HG03520 (cell line): ENCODE results near the gene EP400.

ENCODE experiments used
- ATAC-seq: cut with Tn5 transposase; IDR thresholded peaks from one replicate; pipeline ENCODE4 v1.9.1; 2021; ENCODE audit warnings: mild to moderate bottlenecking, moderate library complexity; ENCODE audit not compliant: unreplicated experiment

EP400 gene

DNA sequence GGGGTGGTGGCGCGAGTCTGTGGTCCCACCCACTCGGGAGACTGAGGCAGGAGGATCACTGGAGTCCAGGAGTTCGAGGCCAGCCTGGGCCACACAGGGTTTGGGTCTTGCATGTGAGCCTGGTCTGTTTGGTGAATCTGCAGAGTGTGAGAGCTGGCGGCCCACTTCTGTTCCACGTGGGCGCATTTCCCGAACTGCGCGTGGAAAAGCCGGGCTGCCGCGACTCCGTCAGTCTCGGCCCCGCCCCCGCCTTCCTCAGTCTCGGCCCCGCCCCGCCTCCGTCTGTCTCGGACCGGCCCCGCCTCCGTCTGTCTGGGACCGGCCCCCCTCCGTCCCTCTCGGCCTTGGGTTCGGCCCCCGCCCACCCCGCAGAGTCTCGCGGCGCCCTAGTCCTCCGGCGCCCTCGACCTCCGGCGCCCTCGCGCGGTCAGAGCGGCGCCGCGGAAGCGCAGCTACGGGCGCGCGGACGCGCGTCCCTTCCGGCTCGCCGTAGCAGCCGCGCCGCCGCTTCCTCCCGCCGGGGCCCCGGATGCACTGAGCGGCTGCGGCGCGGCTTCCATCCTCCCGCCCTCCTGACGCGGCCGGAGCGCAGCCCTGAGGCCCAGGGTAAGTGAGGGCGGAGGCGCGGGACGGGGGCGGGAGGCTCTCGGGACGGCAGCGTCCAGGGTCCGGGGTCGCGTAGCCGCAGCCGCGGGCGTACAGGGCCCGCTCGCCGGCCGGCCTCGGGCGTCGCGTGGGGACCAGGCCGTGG, at the start of gene EP400:
EP400 (plus strand) TSS at position 512 of the 751 bp plus-strand sequence. CDS start 10,678 bp downstream, outside the sequence.
- peak; percentile 79 for ATAC-seq

GRCh38 chr12:131900397-131900796, 49.3 kb upstream of the EP400 start:
- ATAC-seq, result no peak

DNA sequence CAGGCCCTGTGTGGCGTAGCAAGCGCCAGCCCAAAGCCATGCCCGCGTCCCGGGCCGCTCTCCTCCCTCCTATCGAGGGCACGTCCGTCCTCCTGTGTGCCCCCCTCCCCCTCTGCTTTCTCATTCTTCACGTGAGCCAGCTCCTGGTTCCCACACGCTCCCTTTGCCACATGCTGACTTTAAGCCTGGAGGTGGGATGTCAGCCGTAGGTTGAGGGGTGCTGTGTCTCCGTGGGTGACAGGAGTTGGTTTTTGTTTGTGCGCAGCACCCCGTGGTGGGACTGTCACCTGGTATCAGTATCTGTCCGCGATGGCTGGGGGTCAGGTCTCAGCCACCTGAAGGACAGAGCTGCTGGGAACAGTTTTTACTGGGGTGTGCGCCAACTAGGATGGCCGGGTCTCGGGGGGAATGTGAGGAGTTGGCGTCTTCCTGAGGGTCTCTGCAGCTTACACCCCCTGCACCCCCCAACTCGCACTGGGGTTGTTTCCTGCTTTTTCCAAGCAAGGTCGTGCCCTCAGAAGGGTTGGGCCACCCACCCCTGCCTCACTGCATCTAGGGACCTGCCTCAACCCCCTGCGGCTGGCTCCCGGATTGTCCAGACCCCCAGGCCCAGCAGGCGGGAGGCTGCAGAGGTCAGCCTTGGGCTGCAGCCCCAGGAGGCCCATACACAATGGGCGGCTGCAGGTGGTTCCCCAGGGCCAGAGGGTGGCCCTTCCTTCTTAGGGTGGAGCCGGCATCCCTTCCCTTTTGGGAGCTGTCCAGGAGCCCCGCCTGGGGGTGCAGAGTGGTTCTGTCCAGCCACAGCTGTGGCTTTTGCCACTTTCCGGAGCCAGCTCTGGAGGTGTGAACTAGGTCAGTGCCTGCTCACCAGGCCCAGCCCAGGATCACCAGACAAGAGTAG, 48.1 kb upstream of the EP400 start:
- ATAC-seq, result no peak

DNA sequence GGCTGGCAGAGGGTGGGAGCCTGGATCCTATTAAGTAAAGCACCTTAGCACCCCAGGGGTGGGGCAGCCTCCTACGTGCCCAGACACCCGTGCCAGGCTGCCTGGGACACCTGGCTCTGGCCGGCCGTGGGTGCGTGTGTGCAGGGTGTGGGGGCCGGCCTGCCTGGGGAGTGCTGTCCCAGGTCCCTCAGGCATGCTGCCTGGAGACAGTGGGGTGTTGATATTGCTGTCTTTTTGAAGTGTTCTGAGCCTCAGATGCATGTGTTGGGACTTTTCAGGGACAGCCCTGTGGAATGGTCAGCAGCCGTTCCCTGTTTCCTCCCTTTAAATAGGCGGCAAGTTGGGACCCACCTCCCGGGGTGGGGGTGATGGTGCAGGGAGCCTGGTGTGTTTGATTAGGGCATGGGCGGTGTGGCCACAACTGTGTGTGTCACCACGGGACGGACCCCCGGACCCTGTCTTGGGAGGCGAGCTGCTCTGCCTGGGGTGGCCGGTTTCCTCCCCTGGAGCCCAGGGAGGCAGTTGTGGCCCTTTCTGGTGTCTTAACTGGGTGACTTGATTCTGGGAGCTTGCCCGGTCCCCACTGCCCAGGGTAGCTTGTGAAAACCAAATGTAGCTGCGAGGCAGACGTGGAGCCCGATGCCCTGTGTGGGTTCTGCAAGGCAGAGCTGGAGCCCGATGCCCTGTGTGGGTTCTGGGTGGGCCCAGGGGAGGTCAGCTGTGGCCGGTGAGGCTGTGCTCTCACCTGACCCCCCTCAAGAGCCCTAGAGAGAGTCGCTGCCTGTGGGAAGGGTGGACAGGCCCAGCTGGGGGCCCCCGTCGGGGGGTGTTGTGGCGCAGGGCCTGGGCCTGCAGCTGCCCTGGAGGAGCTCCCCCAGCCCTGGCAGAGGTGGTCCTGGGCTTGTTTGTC, 47.2 kb upstream of the EP400 start:
- no peak for ATAC-seq

GRCh38 chr12:131903270-131904255, 46.2 kb upstream of the EP400 start:
- ATAC-seq, result no peak

DNA sequence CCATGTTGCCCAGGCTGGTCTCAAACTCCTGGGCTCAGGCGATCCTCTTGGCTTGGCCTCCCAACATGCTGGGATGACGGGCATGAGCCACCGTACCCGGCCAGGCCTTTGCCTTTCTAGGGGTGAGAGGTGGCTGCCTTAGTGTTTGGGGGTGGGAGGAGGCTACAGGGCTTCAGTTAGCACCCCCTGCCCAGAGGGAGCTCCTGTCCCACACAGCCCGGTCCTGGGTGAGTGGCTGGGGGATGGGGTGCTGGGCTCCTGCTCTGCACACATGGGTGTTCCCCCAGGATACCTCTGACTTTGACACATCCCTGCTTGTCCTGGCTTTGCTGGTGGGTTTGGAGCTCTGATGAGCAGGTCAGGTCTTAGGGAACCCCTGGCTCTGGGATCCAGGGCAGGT, 45.4 kb upstream of the EP400 start:
- ATAC-seq, result no peak

- ATAC-seq, result no peak
These were observed 44.6 kb upstream of the EP400 start for GRCh38 chr12:131905081-131905629.

DNA sequence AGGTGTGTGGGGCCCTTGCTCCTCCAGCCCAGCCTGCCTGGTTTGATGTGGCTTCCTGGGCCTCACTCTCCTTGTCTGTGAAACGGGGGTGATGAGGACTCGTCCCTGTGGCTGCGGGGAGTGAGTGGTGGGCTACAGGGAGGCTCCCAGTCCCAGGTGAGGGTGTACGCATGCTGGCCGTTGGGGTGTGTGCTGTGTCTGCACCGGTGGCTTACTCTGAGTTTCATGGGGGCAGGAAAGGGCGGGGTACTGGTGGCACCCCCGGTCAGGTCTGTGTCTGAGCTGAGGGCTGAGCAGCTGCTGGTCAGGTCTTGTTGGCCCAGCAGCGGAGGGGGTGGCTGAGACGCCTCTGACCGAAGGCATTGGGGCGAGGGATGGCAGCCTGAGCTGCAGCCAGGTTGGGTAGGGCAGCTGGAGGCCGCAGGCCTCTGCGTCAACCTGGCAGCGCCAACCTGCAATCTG, 44.1 kb upstream of the EP400 start:
- ATAC-seq, result no peak

DNA sequence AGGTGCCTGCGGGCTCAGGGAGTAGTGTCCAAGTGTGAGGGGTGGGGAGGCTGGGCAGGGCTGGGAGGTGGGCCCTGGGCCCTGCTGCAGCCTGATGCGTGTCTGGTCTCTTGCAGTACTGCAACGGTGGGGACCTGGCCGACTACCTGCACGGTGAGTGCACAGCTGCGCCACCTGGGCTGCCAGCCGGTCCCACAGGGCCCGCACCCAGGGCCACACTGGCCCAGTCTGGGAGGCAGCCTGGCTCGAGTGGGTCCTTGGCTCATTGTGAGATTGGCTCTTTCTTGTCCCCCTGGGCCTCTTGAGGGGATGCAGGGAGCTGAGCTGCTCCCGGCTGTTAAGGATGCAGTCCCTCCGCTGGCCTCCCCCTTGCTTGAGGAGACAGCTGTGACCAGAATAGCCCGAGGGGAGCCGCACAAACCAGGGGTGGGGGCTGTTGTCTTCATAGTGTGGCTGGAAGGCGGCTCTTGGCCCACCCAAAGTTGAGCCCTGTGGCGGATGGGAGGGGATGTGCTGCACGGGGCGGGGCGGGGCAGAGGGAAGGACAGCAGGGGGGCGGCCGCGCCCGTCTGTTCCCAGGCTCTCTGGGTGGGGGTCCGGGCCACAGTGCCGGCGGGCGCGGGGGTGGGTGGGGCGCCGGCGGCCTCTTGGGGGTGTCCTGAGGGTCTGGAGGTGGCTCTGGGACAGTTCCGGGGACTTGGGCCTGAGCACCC, 42.2 kb upstream of the EP400 start:
- no peak for ATAC-seq

DNA sequence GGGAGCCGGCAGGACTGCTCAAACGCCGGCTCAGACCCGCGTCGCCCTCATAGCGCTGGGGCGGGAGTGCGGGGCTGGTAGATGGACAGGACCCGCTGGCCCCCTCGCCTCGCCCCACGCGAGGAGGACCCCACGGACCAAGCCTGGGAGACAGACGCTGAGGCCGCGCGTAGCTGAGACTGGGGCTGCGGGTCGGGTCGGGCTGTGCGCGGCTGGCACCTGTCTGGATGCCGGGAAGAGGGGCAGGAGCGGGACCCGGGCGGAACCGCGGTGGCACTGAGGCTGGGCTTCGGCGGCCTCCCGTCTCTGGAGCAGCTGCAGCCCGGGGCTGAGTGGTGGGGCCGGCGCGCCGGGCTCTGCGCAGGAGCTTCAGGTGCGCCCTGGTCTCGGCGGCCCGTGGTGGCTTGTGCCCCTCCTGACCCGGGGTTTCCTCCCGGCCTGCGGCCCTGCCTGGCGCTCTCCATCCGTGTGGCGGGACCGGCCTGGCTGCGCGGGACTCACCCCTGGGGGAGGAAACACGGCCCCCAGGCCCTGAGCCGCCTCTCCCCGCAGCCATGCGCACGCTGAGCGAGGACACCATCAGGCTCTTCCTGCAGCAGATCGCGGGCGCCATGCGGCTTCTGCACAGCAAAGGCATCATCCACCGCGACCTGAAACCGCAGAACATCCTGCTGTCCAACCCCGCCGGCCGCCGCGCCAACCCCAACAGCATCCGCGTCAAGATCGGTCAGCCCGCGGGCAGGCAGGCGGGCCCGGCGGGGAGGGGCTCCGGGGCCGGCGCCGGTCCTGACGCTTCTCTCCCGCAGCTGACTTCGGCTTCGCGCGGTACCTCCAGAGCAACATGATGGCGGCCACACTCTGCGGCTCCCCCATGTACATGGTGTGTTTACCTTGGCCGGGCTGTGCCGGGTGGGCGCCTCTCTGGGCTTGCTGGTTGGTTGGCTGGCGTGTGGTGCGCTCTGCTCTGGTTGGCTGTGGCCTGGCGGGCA, 41.4 kb upstream of the EP400 start:
- ATAC-seq, result no peak

GRCh38 chr12:131909081-131909751, 40.5 kb upstream of the EP400 start:
- no peak for ATAC-seq

- no peak for ATAC-seq
These were observed 40.0 kb upstream of the EP400 start for GRCh38 chr12:131909752-131910219.

- no peak for ATAC-seq
These were observed 39.3 kb upstream of the EP400 start for GRCh38 chr12:131910302-131911027.

- no peak for ATAC-seq
These were observed 38.6 kb upstream of the EP400 start for GRCh38 chr12:131911028-131911650.

GRCh38 chr12:131911851-131912477, 37.8 kb upstream of the EP400 start:
- ATAC-seq, result no peak
